Astrocyte of the cerebellum (primary cell): ENCODE measurements around the gene KLRG1.

ENCODE experiments used
- DNase-seq: peaks from one replicate; pipeline ENCODE4 v3.0.0-alpha.2; 2011; ENCODE audit warnings: low read depth
- H3K4me3 ChIP-seq: 2 replicates; pipeline ENCODE4 v1.5.1; 2011; ENCODE audit warnings: mild to moderate bottlenecking, low read depth, low read length, moderate library complexity
- CTCF ChIP-seq: IDR thresholded peaks from 2 replicates; pipeline ENCODE4 v1.5.1; 2012; ENCODE audit warnings: low read length, low read depth, moderate library complexity, mild to moderate bottlenecking; ENCODE audit errors: missing control alignments
- in situ Hi-C: cut with HindIII; loops from 2 replicates; pipeline ENCODE4 v1.10.0; 2017; ENCODE audit warnings: low sequenced_read_pairs

Gene KLRG1

GRCh38 chr12:9027161-9028059 is 38.1 kb downstream of the KLRG1 start:
- DNase-seq, result no peak
- H3K4me3 ChIP-seq, result no peak overlapping the region
- TF ChIP-seq CTCF, result no peak
- in situ Hi-C loops, result no loop called here

- no peak for TF ChIP-seq CTCF
- no peak for DNase-seq
- no peak overlapping the region for H3K4me3 ChIP-seq
- in situ Hi-C loops, result no loop called here
Measured at GRCh38 chr12:9030776-9031175, 41.4 kb downstream of the KLRG1 start.

GRCh38 chr12:9032202-9032964 is 43.0 kb downstream of the KLRG1 start:
- no peak for DNase-seq
- TF ChIP-seq CTCF, result no peak
- H3K4me3 ChIP-seq, result no peak overlapping the region
- in situ Hi-C loops, result no loop called here

- in situ Hi-C loops, result no loop called here
- no peak for DNase-seq
- no peak for TF ChIP-seq CTCF
- no peak overlapping the region for H3K4me3 ChIP-seq
Measured at GRCh38 chr12:9033265-9033887, 44.0 kb downstream of the KLRG1 start.

- H3K4me3 ChIP-seq, result no peak overlapping the region
- no peak for TF ChIP-seq CTCF
- DNase-seq, result no peak
- in situ Hi-C loops, result no loop called here
Measured at GRCh38 chr12:9034095-9034494, 44.7 kb downstream of the KLRG1 start.

- in situ Hi-C loops, result loop anchor here (5.0 kb wide), 1 partner anchor 74 kb away; no protein-coding TSS in a partner anchor
- no peak for DNase-seq
- no peak for TF ChIP-seq CTCF
- no peak overlapping the region for H3K4me3 ChIP-seq
Measured at GRCh38 chr12:9036227-9036626, 46.9 kb downstream of the KLRG1 start.
